Neural progenitor cell (in vitro differentiated cells): ENCODE data around the gene TAGLN. TPM values are rescaled to one million over a fixed set of nuclear protein-coding genes. Genes with fewer than 3 reads are reported as not detected.

ENCODE experiments used
- DNase-seq: peaks from one replicate; pipeline ENCODE4 v3.0.0-alpha.2; 2016; ENCODE audit warnings: low spot score
- H2AFZ ChIP-seq: fragments of 200-600 bp; sonication (generic); replicated peaks from 2 replicates; pipeline ENCODE4 v1.6.1; 2016; ENCODE audit warnings: antibody characterized with exemption
- H3F3A ChIP-seq: fragments of 200-600 bp; sonication (generic); 2 replicates; pipeline ENCODE4 v1.6.1; 2016; ENCODE audit warnings: antibody characterized with exemption, low read depth
- H3K27ac ChIP-seq: fragments of 200-600 bp; sonication (generic); 2 replicates; pipeline ENCODE4 v1.5.1; 2016; ENCODE audit warnings: mild to moderate bottlenecking
- H3K27me3 ChIP-seq: fragments of 200-600 bp; sonication (generic); 2 replicates; pipeline ENCODE4 v1.6.1; 2016; ENCODE audit warnings: mild to moderate bottlenecking, moderate library complexity
- H3K36me3 ChIP-seq: fragments of 200-600 bp; sonication (generic); 2 replicates; pipeline ENCODE4 v1.5.1; 2016
- H3K4me1 ChIP-seq: fragments of 200-600 bp; sonication (generic); 2 replicates; pipeline ENCODE4 v1.6.1; 2016; ENCODE audit warnings: mixed run types
- H3K4me2 ChIP-seq: fragments of 200-600 bp; sonication (generic); 2 replicates; pipeline ENCODE4 v1.6.1; 2016
- H3K4me3 ChIP-seq: fragments of 200-600 bp; sonication (generic); 2 replicates; pipeline ENCODE4 v1.5.1; 2016
- H3K79me2 ChIP-seq: fragments of 200-600 bp; sonication (generic); 2 replicates; pipeline ENCODE4 v1.6.1; 2016; ENCODE audit warnings: low read depth
- H3K9ac ChIP-seq: fragments of 200-600 bp; sonication (generic); 2 replicates; pipeline ENCODE4 v1.6.1; 2016
- H3K9me3 ChIP-seq: fragments of 200-600 bp; sonication (generic); 2 replicates; pipeline ENCODE4 v1.5.1; 2016; ENCODE audit warnings: low read depth
- H4K20me1 ChIP-seq: fragments of 200-600 bp; sonication (generic); 2 replicates; pipeline ENCODE4 v1.6.1; 2016; ENCODE audit warnings: low read depth
- H3K27ac Mint-ChIP-seq: 3 replicates; pipeline ENCODE4 v1.8.0; 2021; ENCODE audit warnings: mixed read lengths
- H3K27me3 Mint-ChIP-seq: 2 replicates; pipeline ENCODE4 v1.8.0; 2022; ENCODE audit warnings: low read depth, mild to moderate bottlenecking, inconsistent platforms, moderate library complexity, mixed read lengths; ENCODE audit not compliant: insufficient read depth
- H3K36me3 Mint-ChIP-seq: 3 replicates; pipeline ENCODE4 v1.8.0; 2021; ENCODE audit warnings: mixed read lengths
- H3K4me1 Mint-ChIP-seq: 3 replicates; pipeline ENCODE4 v1.8.0; 2021; ENCODE audit warnings: mixed read lengths
- H3K4me3 Mint-ChIP-seq: 3 replicates; pipeline ENCODE4 v1.8.0; 2021; ENCODE audit warnings: mild to moderate bottlenecking, moderate library complexity, mixed read lengths
- H3K9me3 Mint-ChIP-seq: 3 replicates; pipeline ENCODE4 v1.8.0; 2020; ENCODE audit warnings: mixed read lengths
- CTCF ChIP-seq: fragments of 200-600 bp; sonication (generic); IDR thresholded peaks from 2 replicates; pipeline ENCODE4 v1.5.1; 2017; ENCODE audit warnings: antibody characterized with exemption, mild to moderate bottlenecking
- EZH2 ChIP-seq: fragments of 200-600 bp; sonication (generic); IDR thresholded peaks from 2 replicates; pipeline ENCODE4 v1.6.1; 2017; ENCODE audit warnings: antibody characterized with exemption, mild to moderate bottlenecking, moderate library complexity
- EZH2phosphoT487 ChIP-seq: fragments of 200-600 bp; sonication (generic); IDR thresholded peaks from 2 replicates; pipeline ENCODE4 v1.6.1; 2017; ENCODE audit warnings: antibody characterized with exemption
- total RNA-seq: library from RNA; depleted of rRNA; stranded (reverse); fragments of >200 nt; gene quantifications from 2 replicates; pipeline ENCODE4 v1.2.3, GENCODE V29; 2015; ENCODE audit warnings: low replicate concordance

Gene TAGLN
- total RNA-seq, 1 donor from 2014 or later: 24.5 TPM

- Histone ChIP-seq H3K27me3 (no peaks in the 10 kb centered on the region), H3K4me2 (peak within 1 kb of the TSS; percentile 86), H3K4me1 (peaks cover 13% of the 10 kb centered on the region), H3K4me3 (peak within 1 kb of the TSS; percentile 80), H2AFZ (peak within 1 kb of the TSS; percentile 51), H3K9me3 (no peaks in the 10 kb centered on the region), H3K27ac (peak within 1 kb of the TSS; percentile 82), H3K36me3 (no peaks in the 10 kb centered on the region), H3K79me2 (peaks cover 4% of the 10 kb centered on the region), H3K9ac (peak within 1 kb of the TSS; percentile 56), H3F3A (peaks cover 32% of the 10 kb centered on the region), H4K20me1 (no peaks in the 10 kb centered on the region)
- Mint-ChIP-seq H3K4me1 (peaks cover 26% of the 10 kb centered on the region), H3K9me3 (no peaks in the 10 kb centered on the region), H3K27me3 (peaks cover 5% of the 10 kb centered on the region), H3K36me3 (peaks cover 2% of the 10 kb centered on the region), H3K4me3 (peak within 1 kb of the TSS; percentile 98), H3K27ac (peak within 1 kb of the TSS; percentile 97)
- DNase-seq: peak; percentile 96
- TF ChIP-seq EZH2phosphoT487 (no peak), EZH2 (no peak), CTCF (no peak)
These were observed 20.7 kb upstream of the TAGLN start, which contains the start of gene SIDT2 for GRCh38 chr11:117178210-117179034. Gene SIDT2 (plus strand): TSS chr11:117178743. CDS start chr11:117179264, 521 bp downstream.

GRCh38 chr11:117179048-117179999 lies 19.8 kb upstream of the TAGLN start:
- no peaks in the 10 kb centered on the region for H3K36me3 ChIP-seq
- no peaks in the 10 kb centered on the region for H3K27me3 ChIP-seq
- peak overlapping the region; percentile 51 for H2AFZ ChIP-seq
- peak overlapping the region; percentile 86 for H3K4me2 ChIP-seq
- no peaks in the 10 kb centered on the region for H3K9me3 ChIP-seq
- H3K4me3 ChIP-seq: peak overlapping the region; percentile 80
- H3K4me3 Mint-ChIP-seq: peak overlapping the region; percentile 98
- H3K27ac Mint-ChIP-seq: peak overlapping the region; percentile 84
- peak; percentile 34 for DNase-seq
- H3K9me3 Mint-ChIP-seq: no peaks in the 10 kb centered on the region
- no peaks in the 10 kb centered on the region for H4K20me1 ChIP-seq
- peaks cover 4% of the 10 kb centered on the region for H3K79me2 ChIP-seq
- H3F3A ChIP-seq: peaks cover 30% of the 10 kb centered on the region
- peaks cover 11% of the 10 kb centered on the region for H3K4me1 ChIP-seq
- H3K4me1 Mint-ChIP-seq: peaks cover 26% of the 10 kb centered on the region
- peak overlapping the region; percentile 56 for H3K9ac ChIP-seq
- no peak for TF ChIP-seq CTCF
- TF ChIP-seq EZH2: no peak
- TF ChIP-seq EZH2phosphoT487: no peak
- H3K27me3 Mint-ChIP-seq: peaks cover 5% of the 10 kb centered on the region
- H3K27ac ChIP-seq: peak overlapping the region; percentile 82
- peaks cover 2% of the 10 kb centered on the region for H3K36me3 Mint-ChIP-seq

- H3K4me3 Mint-ChIP-seq: peak overlapping the region; percentile 98
- Histone ChIP-seq H2AFZ (no peak overlapping the region), H3K36me3 (no peaks in the 10 kb centered on the region), H3F3A (peaks cover 26% of the 10 kb centered on the region), H3K4me2 (peak overlapping the region; percentile 86), H3K4me3 (peak overlapping the region; percentile 80), H3K79me2 (peaks cover 4% of the 10 kb centered on the region), H3K4me1 (peaks cover 11% of the 10 kb centered on the region), H3K27me3 (no peaks in the 10 kb centered on the region), H3K9me3 (no peaks in the 10 kb centered on the region), H4K20me1 (no peaks in the 10 kb centered on the region), H3K9ac (no peak overlapping the region), H3K27ac (no peak overlapping the region)
- TF ChIP-seq EZH2phosphoT487: no peak
- no peak for TF ChIP-seq EZH2
- no peak for TF ChIP-seq CTCF
- no peaks in the 10 kb centered on the region for H3K9me3 Mint-ChIP-seq
- H3K4me1 Mint-ChIP-seq: peaks cover 26% of the 10 kb centered on the region
- no peak overlapping the region for H3K27ac Mint-ChIP-seq
- H3K27me3 Mint-ChIP-seq: peaks cover 5% of the 10 kb centered on the region
- DNase-seq: no peak
- peaks cover 2% of the 10 kb centered on the region for H3K36me3 Mint-ChIP-seq
These were observed 19.1 kb upstream of the TAGLN start for GRCh38 chr11:117180020-117180419.
